GM12878 (cell line): ENCODE data around the gene MAPRE2. TPM values are rescaled to one million over a fixed set of nuclear protein-coding genes. Genes with fewer than 3 reads are reported as not detected.

Source experiments
- ATAC-seq: fragments of 200-7000 bp; cut with Tn5 transposase; 3 replicates; pipeline ENCODE4 v1.9.1; 2020; ENCODE audit warnings: mild to moderate bottlenecking, moderate library complexity
- BruUV-seq: library from RNA; stranded (reverse); fragments of 400-500 nt; replicated peaks from 2 replicates; lab custom pipeline; 2021; lab: Mats Ljungman, UMichigan
- CTCF ChIA-PET: fragments of 300-600 bp; sonication (Branson Sonifier 250); formaldehyde crosslinking; extraction: SDS; loops from one replicate; lab custom pipeline; 2021; ENCODE audit warnings: inconsistent platforms; lab: Yijun Ruan, JAX
- POLR2A ChIA-PET: fragments of 350-600 bp; formaldehyde crosslinking; extraction: SDS; loops from one replicate; lab custom pipeline; 2021; ENCODE audit warnings: inconsistent platforms; lab: Charles Lee
- RAD21 ChIA-PET: fragments of 300-600 bp; sonication (Branson Sonifier 250); formaldehyde crosslinking; loops from one replicate; lab custom pipeline; 2023; ENCODE audit warnings: antibody characterized with exemption; ENCODE audit not compliant: unreplicated experiment; lab: Charles Lee
- SMC1A ChIA-PET: fragments of 300-600 bp; sonication (Branson Sonifier 250); formaldehyde crosslinking; loops from one replicate; lab custom pipeline; 2023; ENCODE audit not compliant: unreplicated experiment, uncharacterized antibody; lab: Charles Lee
- DNase-seq: peaks from one replicate; pipeline ENCODE4 v3.0.0-alpha.2; 2011; ENCODE audit warnings: low read depth, low spot score
- FAIRE-seq: peaks from 3 replicates; lab custom pipeline; 2011; peaks lifted over from hg19 to GRCh38; lab: Jason Lieb, UNC
- H2AFZ ChIP-seq: 2 replicates; pipeline ENCODE4 v1.6.0; 2011; ENCODE audit warnings: low read depth, low read length, control low read depth; ENCODE audit not compliant: control insufficient read depth
- H3K27ac ChIP-seq: 2 replicates; pipeline ENCODE4 v1.5.1; 2011; ENCODE audit warnings: control low read depth; ENCODE audit not compliant: control insufficient read depth, insufficient read depth
- H3K27me3 ChIP-seq, 2 experiments: replicated peaks in 1 of 2; 2 replicates each; pipeline versions ENCODE4 v1.6.0 to v1.6.1; 2011; ENCODE audit warnings: low read length in 1 of 2; ENCODE audit not compliant: control insufficient read depth in 2 of 2, insufficient read depth in 2 of 2
- H3K36me3 ChIP-seq, 2 experiments: 2 replicates each; pipeline ENCODE4 v1.5.1; 2011; ENCODE audit warnings: low read length in 1 of 2; ENCODE audit not compliant: control insufficient read depth in 2 of 2, insufficient read depth in 2 of 2
- H3K4me1 ChIP-seq: 2 replicates; pipeline ENCODE4 v1.6.1; 2011; ENCODE audit warnings: mild to moderate bottlenecking, low read length, moderate library complexity, mixed read lengths; ENCODE audit not compliant: control insufficient read depth, insufficient read depth
- H3K4me2 ChIP-seq: 2 replicates; pipeline ENCODE4 v1.6.0; 2011; ENCODE audit warnings: control low read depth; ENCODE audit not compliant: control insufficient read depth, insufficient read depth
- H3K4me3 ChIP-seq: fragments of 200-600 bp; sonication (generic); 2 replicates; pipeline ENCODE4 v1.5.1; 2016
- H3K79me2 ChIP-seq: 2 replicates; pipeline ENCODE4 v1.6.0; 2011; ENCODE audit warnings: low read length; ENCODE audit not compliant: control insufficient read depth, insufficient read depth
- H3K9ac ChIP-seq: 2 replicates; pipeline ENCODE4 v1.8.0; 2011; ENCODE audit warnings: low read length, control low read depth, mixed read lengths; ENCODE audit not compliant: control insufficient read depth, insufficient read depth
- H3K9me3 ChIP-seq: replicated peaks from 3 replicates; pipeline ENCODE4 v1.5.1; 2011; ENCODE audit warnings: mild to moderate bottlenecking, low read length; ENCODE audit not compliant: control insufficient read depth, insufficient read depth
- H4K20me1 ChIP-seq: 2 replicates; pipeline ENCODE4 v1.6.0; 2011; ENCODE audit not compliant: control insufficient read depth, insufficient read depth
- CBX5 ChIP-seq: sonication (generic); IDR thresholded peaks from 2 replicates; pipeline ENCODE4 v1.6.1; 2016; ENCODE audit warnings: low read depth, moderate library complexity, mild to moderate bottlenecking, inconsistent platforms
- ETV6 ChIP-seq, 2 experiments: fragments of 450-650 bp in 1 of 2; IDR thresholded peaks in 1 of 2; conservative IDR thresholded peaks in 1 of 2; 2 replicates each; pipeline ENCODE4 v1.6.1; 2014; ENCODE audit warnings: antibody characterized with exemption in 1 of 2, borderline replicate concordance in 1 of 2, low read depth in 1 of 2, mild to moderate bottlenecking in 1 of 2, moderate library complexity in 1 of 2
- HCFC1 ChIP-seq: fragments of 150-350 bp; IDR thresholded peaks from 2 replicates; pipeline ENCODE4 v1.6.1; 2014; ENCODE audit warnings: low read length
- JUND ChIP-seq: IDR thresholded peaks from 2 replicates; pipeline ENCODE4 v1.6.1; 2012; ENCODE audit warnings: low read depth, mild to moderate bottlenecking, low read length, improper control_type of control experiment, moderate library complexity
- MEF2A ChIP-seq: IDR thresholded peaks from 2 replicates; pipeline ENCODE4 v1.6.1; 2011; ENCODE audit warnings: low read depth, mild to moderate bottlenecking, low read length, moderate library complexity; ENCODE audit not compliant: insufficient read depth
- MTA3 ChIP-seq: IDR thresholded peaks from 2 replicates; pipeline ENCODE4 v1.6.1; 2012; ENCODE audit warnings: low read length, inconsistent platforms, borderline replicate concordance
- MXI1 ChIP-seq: fragments of 150-350 bp; IDR thresholded peaks from 2 replicates; pipeline ENCODE4 v1.6.1; 2011; ENCODE audit warnings: low read depth, mild to moderate bottlenecking, inconsistent platforms, low read length, improper control_type of control experiment
- MYC ChIP-seq: IDR thresholded peaks from 2 replicates; pipeline ENCODE4 v1.6.1; 2011; ENCODE audit warnings: mild to moderate bottlenecking, low read length, moderate library complexity, inconsistent platforms; ENCODE audit not compliant: insufficient read depth, insufficient replicate concordance, insufficient read length, severe bottlenecking
- NFXL1 ChIP-seq: fragments of 450-650 bp; IDR thresholded peaks from 2 replicates; pipeline ENCODE4 v1.6.1; 2017; ENCODE audit warnings: antibody characterized with exemption, mild to moderate bottlenecking, borderline replicate concordance
- NFYB ChIP-seq: IDR thresholded peaks from 2 replicates; pipeline ENCODE4 v1.6.1; 2011; ENCODE audit warnings: low read depth, mild to moderate bottlenecking, low read length, improper control_type of control experiment, moderate library complexity; ENCODE audit not compliant: insufficient read depth
- PML ChIP-seq: IDR thresholded peaks from 2 replicates; pipeline ENCODE4 v1.6.1; 2012; ENCODE audit warnings: low read length, inconsistent platforms
- RCOR1 ChIP-seq: conservative IDR thresholded peaks from 2 replicates; pipeline ENCODE4 v1.6.1; 2012; ENCODE audit warnings: low read depth, low read length, improper control_type of control experiment
- SIX5 ChIP-seq: IDR thresholded peaks from 2 replicates; pipeline ENCODE4 v1.6.1; 2011; ENCODE audit warnings: mild to moderate bottlenecking, low read depth, low read length, moderate library complexity; ENCODE audit not compliant: severe bottlenecking
- SREBF2 ChIP-seq: IDR thresholded peaks from 2 replicates; pipeline ENCODE4 v1.6.1; 2012; ENCODE audit warnings: mild to moderate bottlenecking, low read length
- USF1 ChIP-seq: IDR thresholded peaks from 2 replicates; pipeline ENCODE4 v1.6.1; 2011; ENCODE audit warnings: borderline replicate concordance, low read depth, mild to moderate bottlenecking, moderate library complexity, mixed read lengths, low read length; ENCODE audit not compliant: insufficient read depth; ENCODE audit errors: extremely low read length
- USF2 ChIP-seq: IDR thresholded peaks from 2 replicates; pipeline ENCODE4 v1.6.1; 2011; ENCODE audit warnings: low read depth, low read length, improper control_type of control experiment, borderline replicate concordance
- YBX1 ChIP-seq: fragments of 450-650 bp; IDR thresholded peaks from 2 replicates; pipeline ENCODE4 v1.6.1; 2016; ENCODE audit warnings: antibody characterized with exemption
- ZBED1 ChIP-seq: IDR thresholded peaks from 2 replicates; pipeline ENCODE4 v1.6.1; 2016; ENCODE audit warnings: borderline replicate concordance
- ZNF687 ChIP-seq: fragments of 450-650 bp; IDR thresholded peaks from 2 replicates; pipeline ENCODE4 v1.6.1; 2017; ENCODE audit warnings: mild to moderate bottlenecking, moderate library complexity
- WGBS: methylation state at CpG from one replicate; pipeline ENCODE4 v1.1.6; 2016; ENCODE audit warnings: low lambda C conversion rate; ENCODE audit not compliant: insufficient replicate concordance, insufficient coverage; ENCODE audit errors: missing lambda C conversion rate; 5-methylcytosine and 5-hydroxymethylcytosine counted together
- in situ Hi-C: fragments of 300-500 bp; cut with MboI; formaldehyde crosslinking; loops from 9 replicates; pipeline ENCODE4 v1.14.3; 2018; ENCODE audit warnings: mixed read lengths
- intact Hi-C: fragments of 100-400 bp; cut with micrococcal nuclease; formaldehyde crosslinking; loops from one replicate; pipeline ENCODE4 v1.14.2; 2022; ENCODE audit not compliant: unreplicated experiment
- polyA plus RNA-seq, 11 experiments: library from polyadenylated mRNA; depleted of rRNA in 4 of 11; unstranded in 6 of 11; stranded (reverse) in 5 of 11; fragments of >200 nt; fragmentation: Nextera tagmentation in 4 of 11; fragmentation: Illumina TruSeq in 1 of 11; extraction: Ambion mirVana in 4 of 11; extraction: Trizol in 1 of 11; gene quantifications; 1 replicate in 1 of 11; 2 replicates in 10 of 11; pipeline versions ENCODE4 v1.2.1 to v1.2.3, GENCODE V29; 2011 to 2016; ENCODE audit warnings: inconsistent platforms in 2 of 11, missing spikeins in 2 of 11, low read depth in 1 of 11
- total RNA-seq, 4 experiments: library from RNA; depleted of rRNA in 3 of 4; stranded (reverse); fragments of >200 nt in 3 of 4; fragmentation: Illumina TruSeq in 1 of 4; extraction: Trizol in 1 of 4; gene quantifications; 2 replicates each; pipeline versions ENCODE4 v1.2.1 to v1.2.3, GENCODE V29; 2013 to 2021

The MAPRE2 gene
- total and polyA plus RNA-seq, 10 of the 15 experiments (the other 5 are each of a cell fraction or from before 2014, with no cell fraction given): 11.0 to 50.6 (median 24.0) TPM

GRCh38 chr18:35172009-35172408, 130.8 kb downstream of the MAPRE2 start:
- Histone ChIP-seq H3K4me2 (no peak overlapping the region), H3K4me3 (no peak overlapping the region), H3K9ac (no peak overlapping the region), H3K4me1 (no peaks in the 10 kb centered on the region), H4K20me1 (no peaks in the 10 kb centered on the region), H2AFZ (no peak overlapping the region), H3K27ac (no peak overlapping the region), H3K9me3 (no peaks in the 10 kb centered on the region; the same call in 2 of the 3 replicates), H3K79me2 (no peaks in the 10 kb centered on the region), H3K27me3 (no peaks in the 10 kb centered on the region), H3K36me3 (no peaks in the 10 kb centered on the region)
- SMC1A ChIA-PET: interaction anchor here (0.8 to 3.2 kb wide), 8 partner anchors 10 to 130 kb away, joined by 3 to 16 read pairs (median 4); no protein-coding TSS in a partner anchor
- no peak for FAIRE-seq
- in situ Hi-C loops (no loop called here), intact Hi-C loops (no loop called here)
- CTCF ChIA-PET: no interaction called here
- BruUV-seq: no TSS peak
- no peak for DNase-seq
- POLR2A ChIA-PET: no interaction called here
- TF ChIP-seq MTA3: no peak
- no peak for TF ChIP-seq ZNF687
- no peak for TF ChIP-seq SIX5
- no peak for TF ChIP-seq MYC
- TF ChIP-seq MEF2A: no peak
- no peak for TF ChIP-seq PML
- no peak for TF ChIP-seq NFXL1
- no peak for TF ChIP-seq RCOR1
- TF ChIP-seq HCFC1: no peak
- no peak for TF ChIP-seq MXI1
- no peak for TF ChIP-seq ETV6 (conservative IDR thresholded peaks at IDR 0.05 in 1 of 2, IDR thresholded peaks at IDR 0.05 in 1 of 2; ENCODE audit: borderline replicate concordance in 1 of 2, low read depth in 1 of 2)
- TF ChIP-seq SREBF2: no peak
- no peak for TF ChIP-seq USF2
- TF ChIP-seq YBX1: no peak
- TF ChIP-seq JUND: no peak
- TF ChIP-seq CBX5: no peak
- no peak for TF ChIP-seq USF1
- no peak for TF ChIP-seq NFYB
- no peak for TF ChIP-seq ZBED1
- RAD21 ChIA-PET: interaction anchor here (1.1 kb wide), 1 partner anchor 14 kb away, joined by 3 read pairs; no protein-coding TSS in a partner anchor
- no peak for ATAC-seq
- 45% methylated on average over 3 of the region's 3 CpGs for WGBS
